ENCODE results near the gene CARS1. TPM values are rescaled to one million over a fixed set of nuclear protein-coding genes. Genes with fewer than 3 reads are reported as not detected.
A peak's percentile ranks its signal among the peaks of the same experiment; 100 is the strongest.

CARS1 gene
- total and polyA plus RNA-seq, 9 of the 15 experiments (the other 6 are each of a cell fraction or from before 2014, with no cell fraction given), result 14.4 to 106 (median 73.6) TPM

GRCh38 chr11:3052109-3052479 is 5.1 kb downstream of the CARS1 start:
- POLR2A ChIA-PET, result interaction anchor here (0.6 to 1.2 kb wide), 2 partner anchors 15 to 21 kb away, joined by 3 read pairs; no protein-coding TSS in a partner anchor
- H3K9ac ChIP-seq (ENCODE audit: insufficient read depth in 1 of 2, low read depth in 2 of 2, low read length in 2 of 2), result peak overlapping the region in 1 of 2 experiments; percentile 79; a peak in 2 of 4 replicates
- H3K4me1 ChIP-seq (replicated peaks in 1 of 2; ENCODE audit: control insufficient read depth in 2 of 2, insufficient read depth in 2 of 2, low read length in 2 of 2), result peaks cover 28 to 49% of the 10 kb centered on the region in 2 experiments; a peak in 4 of 5 replicates
- CTCF ChIA-PET (ENCODE audit: low intra/inter-chr PET ratio), result no interaction called here
- 50% methylated on average over 14 of the region's 14 CpGs for WGBS (ENCODE audit: insufficient coverage, low coverage, missing lambda C conversion rate)
- no peak overlapping the region for H2AFZ ChIP-seq (ENCODE audit: low read depth, low read length)
- H4K20me1 ChIP-seq (replicated peaks; ENCODE audit: control insufficient read depth, insufficient read depth, low read length), result peaks cover 79% of the 10 kb centered on the region
- H3K27ac ChIP-seq (ENCODE audit: extremely low read depth, low read depth, low read length), result no peak overlapping the region
- H3K79me2 ChIP-seq (ENCODE audit: control insufficient read depth, insufficient read depth, low read length), result peaks cover 97% of the 10 kb centered on the region
- BruUV-seq (replicated peaks), result no TSS peak
- peaks cover 32% of the 10 kb centered on the region for H3K9me1 ChIP-seq (ENCODE audit: control insufficient read depth, insufficient read depth, low read length)
- TF ChIP-seq, protein P1, sequence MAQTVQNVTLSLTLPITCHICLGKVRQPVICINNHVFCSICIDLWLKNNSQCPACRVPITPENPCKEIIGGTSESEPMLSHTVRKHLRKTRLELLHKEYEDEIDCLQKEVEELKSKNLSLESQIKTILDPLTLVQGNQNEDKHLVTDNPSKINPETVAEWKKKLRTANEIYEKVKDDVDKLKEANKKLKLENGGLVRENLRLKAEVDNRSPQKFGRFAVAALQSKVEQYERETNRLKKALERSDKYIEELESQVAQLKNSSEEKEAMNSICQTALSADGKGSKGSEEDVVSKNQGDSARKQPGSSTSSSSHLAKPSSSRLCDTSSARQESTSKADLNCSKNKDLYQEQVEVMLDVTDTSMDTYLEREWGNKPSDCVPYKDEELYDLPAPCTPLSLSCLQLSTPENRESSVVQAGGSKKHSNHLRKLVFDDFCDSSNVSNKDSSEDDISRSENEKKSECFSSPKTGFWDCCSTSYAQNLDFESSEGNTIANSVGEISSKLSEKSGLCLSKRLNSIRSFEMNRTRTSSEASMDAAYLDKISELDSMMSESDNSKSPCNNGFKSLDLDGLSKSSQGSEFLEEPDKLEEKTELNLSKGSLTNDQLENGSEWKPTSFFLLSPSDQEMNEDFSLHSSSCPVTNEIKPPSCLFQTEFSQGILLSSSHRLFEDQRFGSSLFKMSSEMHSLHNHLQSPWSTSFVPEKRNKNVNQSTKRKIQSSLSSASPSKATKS (CRISPR knock-in tag; IDR thresholded peaks at IDR 0.05), result no peak
- TF ChIP-seq ZNF134 (CRISPR knock-in tag; conservative IDR thresholded peaks at IDR 0.05), result no peak
- TF ChIP-seq BMI1 (IDR thresholded peaks at IDR 0.05; ENCODE audit: low read length), result no peak
- TF ChIP-seq XRCC3 (IDR thresholded peaks at IDR 0.05), result no peak
- TF ChIP-seq IFI16 (CRISPR knock-in tag; IDR thresholded peaks at IDR 0.05), result no peak
- no peak for TF ChIP-seq GMEB1 (CRISPR knock-in tag; IDR thresholded peaks at IDR 0.05)
- TF ChIP-seq, protein P2, sequence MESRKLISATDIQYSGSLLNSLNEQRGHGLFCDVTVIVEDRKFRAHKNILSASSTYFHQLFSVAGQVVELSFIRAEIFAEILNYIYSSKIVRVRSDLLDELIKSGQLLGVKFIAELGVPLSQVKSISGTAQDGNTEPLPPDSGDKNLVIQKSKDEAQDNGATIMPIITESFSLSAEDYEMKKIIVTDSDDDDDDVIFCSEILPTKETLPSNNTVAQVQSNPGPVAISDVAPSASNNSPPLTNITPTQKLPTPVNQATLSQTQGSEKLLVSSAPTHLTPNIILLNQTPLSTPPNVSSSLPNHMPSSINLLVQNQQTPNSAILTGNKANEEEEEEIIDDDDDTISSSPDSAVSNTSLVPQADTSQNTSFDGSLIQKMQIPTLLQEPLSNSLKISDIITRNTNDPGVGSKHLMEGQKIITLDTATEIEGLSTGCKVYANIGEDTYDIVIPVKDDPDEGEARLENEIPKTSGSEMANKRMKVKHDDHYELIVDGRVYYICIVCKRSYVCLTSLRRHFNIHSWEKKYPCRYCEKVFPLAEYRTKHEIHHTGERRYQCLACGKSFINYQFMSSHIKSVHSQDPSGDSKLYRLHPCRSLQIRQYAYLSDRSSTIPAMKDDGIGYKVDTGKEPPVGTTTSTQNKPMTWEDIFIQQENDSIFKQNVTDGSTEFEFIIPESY (CRISPR knock-in tag; IDR thresholded peaks at IDR 0.05), result peak; percentile 62; the same call in 1 of the 2 replicates
- TF ChIP-seq, protein P3, sequence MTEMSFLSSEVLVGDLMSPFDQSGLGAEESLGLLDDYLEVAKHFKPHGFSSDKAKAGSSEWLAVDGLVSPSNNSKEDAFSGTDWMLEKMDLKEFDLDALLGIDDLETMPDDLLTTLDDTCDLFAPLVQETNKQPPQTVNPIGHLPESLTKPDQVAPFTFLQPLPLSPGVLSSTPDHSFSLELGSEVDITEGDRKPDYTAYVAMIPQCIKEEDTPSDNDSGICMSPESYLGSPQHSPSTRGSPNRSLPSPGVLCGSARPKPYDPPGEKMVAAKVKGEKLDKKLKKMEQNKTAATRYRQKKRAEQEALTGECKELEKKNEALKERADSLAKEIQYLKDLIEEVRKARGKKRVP (CRISPR knock-in tag; IDR thresholded peaks at IDR 0.05), result no peak
- TF ChIP-seq NCOA6 (IDR thresholded peaks at IDR 0.05), result no peak
- TF ChIP-seq POLR3G (IDR thresholded peaks at IDR 0.05; ENCODE audit: extremely low read depth, insufficient read length, insufficient replicate concordance), result no peak
- TF ChIP-seq MXD1 (CRISPR knock-in tag; IDR thresholded peaks at IDR 0.05; ENCODE audit: borderline replicate concordance, poor library complexity, severe bottlenecking), result no peak
- TF ChIP-seq NFIC (IDR thresholded peaks at IDR 0.05), result peak; percentile 94
- TF ChIP-seq NFIX (CRISPR knock-in tag; IDR thresholded peaks at IDR 0.05; ENCODE audit: low read depth), result peak; percentile 57; the same call in 1 of the 2 replicates
- intact Hi-C loops (cut with micrococcal nuclease), result no loop called here
- in situ Hi-C loops (cut with MboI), result no loop called here
- H3K4me2 ChIP-seq (ENCODE audit: insufficient read depth, low read length), result peak overlapping the region; percentile 51; the same call in 1 of the 2 replicates
- H3K4me3 ChIP-seq, result no peak overlapping the region
- H3K9me3 ChIP-seq (replicated peaks; ENCODE audit: control insufficient read depth, insufficient read depth, low read depth, low read length), result no peaks in the 10 kb centered on the region
- peaks cover 52% of the 10 kb centered on the region; the same call in 2 of the 3 replicates for H3K36me3 ChIP-seq (ENCODE audit: control insufficient read depth, insufficient read depth, low read length)
- no peak for FAIRE-seq
- ATAC-seq, result 0 out of 3 replicates have a peak, but pooled peaks have one; percentile 12
- H3K27me3 ChIP-seq (ENCODE audit: control insufficient read depth in 2 of 2, insufficient read depth in 2 of 2, low read length in 2 of 2), result no peaks in the 10 kb centered on the region
- peak in 1 of 4 experiments; percentile 19 for DNase-seq (ENCODE audit: extremely low read depth in 1 of 4, low spot score in 3 of 4)
